Smooth muscle cell (in vitro differentiated cells): ENCODE data around the gene TMEM14A. TPM values are rescaled to one million over a fixed set of nuclear protein-coding genes. Genes with fewer than 3 reads are reported as not detected.
A peak's percentile ranks its signal among the peaks of the same experiment; 100 is the strongest.

ENCODE experiments used
- DNase-seq: peaks from one replicate; lab custom pipeline; 2025; ENCODE audit not compliant: unreplicated experiment; lab: John Stamatoyannopoulos, UW
- H2AFZ ChIP-seq: fragments of 200-600 bp; sonication (generic); 2 replicates; pipeline ENCODE4 v1.6.0; 2016; ENCODE audit warnings: antibody characterized with exemption, low read depth, mild to moderate bottlenecking
- H3F3A ChIP-seq: fragments of 200-600 bp; sonication (generic); 2 replicates; pipeline ENCODE4 v1.6.0; 2017; ENCODE audit warnings: antibody characterized with exemption, low read depth
- H3K27ac ChIP-seq: fragments of 200-600 bp; sonication (generic); 2 replicates; pipeline ENCODE4 v1.5.1; 2016; ENCODE audit warnings: low read depth, mild to moderate bottlenecking
- H3K27me3 ChIP-seq: fragments of 200-600 bp; sonication (generic); 2 replicates; pipeline ENCODE4 v1.6.1; 2016; ENCODE audit warnings: low read depth, mild to moderate bottlenecking
- H3K36me3 ChIP-seq: fragments of 200-600 bp; sonication (generic); 2 replicates; pipeline ENCODE4 v1.5.1; 2016; ENCODE audit warnings: low read depth
- H3K4me1 ChIP-seq: fragments of 200-600 bp; sonication (generic); 2 replicates; pipeline ENCODE4 v1.5.1; 2016; ENCODE audit warnings: low read depth
- H3K4me2 ChIP-seq: fragments of 200-600 bp; sonication (generic); 2 replicates; pipeline ENCODE4 v1.6.0; 2016; ENCODE audit warnings: mild to moderate bottlenecking
- H3K4me3 ChIP-seq: fragments of 200-600 bp; sonication (generic); 2 replicates; pipeline ENCODE4 v1.5.1; 2016; ENCODE audit warnings: mild to moderate bottlenecking
- H3K79me2 ChIP-seq: fragments of 200-600 bp; sonication (generic); 2 replicates; pipeline ENCODE4 v1.6.0; 2016; ENCODE audit warnings: low read depth, mild to moderate bottlenecking
- H3K9ac ChIP-seq: fragments of 200-600 bp; sonication (generic); 2 replicates; pipeline ENCODE4 v1.6.0; 2016; ENCODE audit warnings: low read depth
- H3K9me3 ChIP-seq: fragments of 200-600 bp; sonication (generic); replicated peaks from 2 replicates; pipeline ENCODE4 v1.5.1; 2016; ENCODE audit warnings: low read depth
- H4K20me1 ChIP-seq: fragments of 200-600 bp; sonication (generic); 2 replicates; pipeline ENCODE4 v1.6.0; 2016; ENCODE audit warnings: low read depth
- CTCF ChIP-seq: fragments of 200-600 bp; sonication (generic); IDR thresholded peaks from 2 replicates; pipeline ENCODE4 v1.5.1; 2017; ENCODE audit warnings: borderline replicate concordance, mild to moderate bottlenecking, antibody characterized with exemption; ENCODE audit not compliant: insufficient read depth, poor library complexity, severe bottlenecking
- WGBS: methylation state at CpG from one replicate; pipeline ENCODE4 v1.1.7; 2016; ENCODE audit warnings: low lambda C conversion rate; 5-methylcytosine and 5-hydroxymethylcytosine counted together
- polyA plus RNA-seq: library from polyadenylated mRNA; unstranded; fragments of >200 nt; fragmentation: Nextera tagmentation; extraction: Ambion mirVana; gene quantifications from 2 replicates; pipeline ENCODE4 v1.2.1, GENCODE V29; 2016
- total RNA-seq: library from RNA; depleted of rRNA; stranded (reverse); fragments of >200 nt; gene quantifications from 2 replicates; pipeline ENCODE4 v1.2.3, GENCODE V29; 2014

The TMEM14A gene
- total and polyA plus RNA-seq, 2 experiments from 2014 or later, result 68.7 to 77.7 TPM

GRCh38 chr6:52664991-52665686 lies 5.8 kb upstream of the TMEM14A start:
- no peak for TF ChIP-seq CTCF
- Histone ChIP-seq H3K9me3 (no peaks in the 10 kb centered on the region), H4K20me1 (no peaks in the 10 kb centered on the region), H3K27ac (no peak overlapping the region), H3K4me1 (peaks cover 15% of the 10 kb centered on the region), H3K4me2 (peak overlapping the region; percentile 96), H3K4me3 (peak overlapping the region; percentile 81), H3K79me2 (peaks cover 13% of the 10 kb centered on the region), H3F3A (no peaks in the 10 kb centered on the region), H3K36me3 (no peaks in the 10 kb centered on the region), H3K27me3 (no peaks in the 10 kb centered on the region), H2AFZ (peak overlapping the region; percentile 95), H3K9ac (peak overlapping the region; percentile 49)
- 49% methylated on average over 10 of the region's 10 CpGs for WGBS
- DNase-seq, result no peak

- H3K36me3 ChIP-seq, result no peaks in the 10 kb centered on the region
- peak overlapping the region; percentile 81 for H3K4me3 ChIP-seq
- no peak for TF ChIP-seq CTCF
- no peak overlapping the region for H3K27ac ChIP-seq
- WGBS, result 39% methylated on average over 2 of the region's 2 CpGs
- no peaks in the 10 kb centered on the region for H3K9me3 ChIP-seq
- no peaks in the 10 kb centered on the region for H3F3A ChIP-seq
- peaks cover 18% of the 10 kb centered on the region for H3K4me1 ChIP-seq
- no peak overlapping the region for H2AFZ ChIP-seq
- DNase-seq, result no peak
- no peaks in the 10 kb centered on the region for H4K20me1 ChIP-seq
- peaks cover 13% of the 10 kb centered on the region for H3K79me2 ChIP-seq
- no peaks in the 10 kb centered on the region for H3K27me3 ChIP-seq
- peak overlapping the region; percentile 96 for H3K4me2 ChIP-seq
- H3K9ac ChIP-seq, result no peak overlapping the region
Measured at GRCh38 chr6:52666071-52666470, 4.8 kb upstream of the TMEM14A start.

GRCh38 chr6:52666523-52666922 lies 4.4 kb upstream of the TMEM14A start:
- Histone ChIP-seq H3K9ac (no peak overlapping the region), H3K4me3 (peak overlapping the region; percentile 81), H3K4me2 (peak overlapping the region; percentile 96), H3K4me1 (peaks cover 22% of the 10 kb centered on the region), H3K36me3 (no peaks in the 10 kb centered on the region), H3K9me3 (no peaks in the 10 kb centered on the region), H3F3A (no peaks in the 10 kb centered on the region), H2AFZ (no peak overlapping the region), H3K27me3 (no peaks in the 10 kb centered on the region), H3K27ac (no peak overlapping the region), H3K79me2 (peaks cover 13% of the 10 kb centered on the region), H4K20me1 (no peaks in the 10 kb centered on the region)
- no peak for TF ChIP-seq CTCF
- DNase-seq, result no peak
- WGBS, result 93% methylated on average over 2 of the region's 2 CpGs

GRCh38 chr6:52667572-52667971 lies 3.3 kb upstream of the TMEM14A start:
- Histone ChIP-seq H3F3A (no peaks in the 10 kb centered on the region), H3K27ac (no peak overlapping the region), H3K4me3 (no peak overlapping the region), H3K9me3 (no peaks in the 10 kb centered on the region), H3K4me1 (peaks cover 23% of the 10 kb centered on the region), H2AFZ (no peak overlapping the region), H3K79me2 (peaks cover 18% of the 10 kb centered on the region), H3K36me3 (no peaks in the 10 kb centered on the region), H4K20me1 (no peaks in the 10 kb centered on the region), H3K4me2 (no peak overlapping the region), H3K27me3 (no peaks in the 10 kb centered on the region), H3K9ac (no peak overlapping the region)
- WGBS, result 96% methylated on average over 1 of the region's 1 CpG
- DNase-seq, result no peak
- no peak for TF ChIP-seq CTCF
